ACC112 (cell line): ENCODE data around the gene NEK10.

Experiments used
- H2AFZ ChIP-seq: fragments of 200-600 bp; sonication (generic); one replicate; pipeline ENCODE4 v1.6.0; 2017; ENCODE audit warnings: antibody characterized with exemption, low read length; ENCODE audit not compliant: unreplicated experiment
- H3K27ac ChIP-seq: fragments of 200-600 bp; sonication (generic); 2 replicates; pipeline ENCODE4 v1.5.1; 2014; ENCODE audit warnings: low read depth, mild to moderate bottlenecking, antibody characterized with exemption, low read length, moderate library complexity
- H3K27me3 ChIP-seq: fragments of 200-600 bp; sonication (generic); 2 replicates; pipeline ENCODE4 v1.6.1; 2014; ENCODE audit warnings: mild to moderate bottlenecking, antibody characterized with exemption, low read length, moderate library complexity, mixed read lengths; ENCODE audit not compliant: insufficient read depth
- H3K36me3 ChIP-seq: fragments of 200-600 bp; sonication (generic); 2 replicates; pipeline ENCODE4 v1.6.1; 2016; ENCODE audit warnings: mild to moderate bottlenecking, antibody characterized with exemption, low read length, moderate library complexity, mixed read lengths; ENCODE audit not compliant: insufficient read depth
- H3K4me1 ChIP-seq: fragments of 200-600 bp; sonication (generic); one replicate; pipeline ENCODE4 v1.6.1; 2016; ENCODE audit warnings: low read length, mixed read lengths; ENCODE audit not compliant: insufficient read depth, unreplicated experiment, control insufficient read depth
- H3K4me3 ChIP-seq: fragments of 200-600 bp; sonication (generic); 2 replicates; pipeline ENCODE4 v1.5.1; 2014; ENCODE audit warnings: mild to moderate bottlenecking, low read depth, low read length
- H3K79me2 ChIP-seq: fragments of 200-600 bp; sonication (generic); one replicate; pipeline ENCODE4 v1.6.0; 2016; ENCODE audit warnings: low read length; ENCODE audit not compliant: control insufficient read depth, unreplicated experiment, insufficient read depth

NEK10 gene

DNA sequence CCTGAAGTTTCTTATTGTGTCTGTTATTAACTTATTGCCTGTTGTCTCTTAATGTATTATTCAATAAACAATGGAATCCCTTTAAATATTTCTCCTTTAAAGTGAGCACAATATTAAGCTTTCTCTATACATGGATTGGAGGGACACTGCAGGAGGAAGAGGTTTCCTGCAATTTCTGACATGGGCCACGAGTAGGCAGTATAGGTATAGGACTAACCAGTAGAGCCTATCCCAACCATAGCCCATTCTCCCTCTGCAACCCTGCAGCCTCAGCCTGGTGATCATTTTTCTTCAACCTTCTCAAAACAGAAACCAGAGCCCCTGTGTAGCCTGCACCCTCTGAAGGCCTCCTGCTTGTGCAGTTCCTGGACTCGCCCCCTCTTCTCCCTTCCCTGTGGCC is 124.8 kb downstream of the NEK10 start:
- H3K27ac ChIP-seq: no peak overlapping the region
- no peaks in the 10 kb centered on the region for H3K79me2 ChIP-seq
- no peak overlapping the region for H2AFZ ChIP-seq
- H3K4me3 ChIP-seq: no peak overlapping the region
- no peaks in the 10 kb centered on the region for H3K27me3 ChIP-seq
- no peaks in the 10 kb centered on the region for H3K36me3 ChIP-seq
- H3K4me1 ChIP-seq: no peaks in the 10 kb centered on the region

DNA sequence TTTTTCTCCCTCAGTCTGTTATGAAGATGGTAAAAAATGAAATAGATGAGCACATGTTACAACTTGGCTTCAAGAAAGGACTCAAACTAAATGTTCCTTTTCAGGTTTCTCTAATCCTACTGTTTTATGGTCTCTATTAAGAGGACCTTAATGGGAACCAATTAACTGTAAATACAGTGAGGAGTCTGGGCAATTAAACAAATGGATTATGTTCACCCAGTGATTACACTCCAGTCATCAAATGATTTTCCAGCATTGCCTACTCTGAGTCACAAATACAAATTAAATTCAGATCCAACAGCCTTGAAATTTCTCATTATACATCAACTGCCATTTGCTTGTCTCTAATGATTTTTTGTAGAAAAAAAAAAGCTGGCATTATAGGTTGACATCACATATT is 129.2 kb downstream of the NEK10 start:
- Histone ChIP-seq H3K4me3 (no peak overlapping the region), H3K79me2 (no peaks in the 10 kb centered on the region), H3K36me3 (no peaks in the 10 kb centered on the region), H2AFZ (no peak overlapping the region), H3K27me3 (no peaks in the 10 kb centered on the region), H3K4me1 (no peaks in the 10 kb centered on the region), H3K27ac (no peak overlapping the region)

DNA sequence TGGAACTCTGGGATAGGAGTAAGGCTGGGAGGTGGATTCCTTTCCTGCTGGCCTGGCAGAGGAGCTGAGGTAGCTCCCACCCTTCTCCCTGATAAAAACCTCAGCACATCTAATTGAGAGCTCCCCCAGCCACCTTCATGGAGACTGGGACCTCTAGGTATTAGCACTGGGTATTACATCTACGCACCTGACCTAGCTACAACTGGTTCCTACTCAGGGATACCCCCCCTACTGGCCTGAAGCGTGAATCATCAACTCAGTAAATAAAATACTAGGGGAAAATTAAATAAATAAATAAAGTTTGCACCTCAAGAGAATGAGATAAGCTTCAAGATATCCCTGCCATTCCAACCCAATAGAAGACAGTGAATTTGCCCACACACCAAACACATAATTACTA is 140.4 kb downstream of the NEK10 start:
- Histone ChIP-seq H3K36me3 (no peaks in the 10 kb centered on the region), H3K4me3 (no peak overlapping the region), H3K79me2 (no peaks in the 10 kb centered on the region), H2AFZ (no peak overlapping the region), H3K27me3 (no peaks in the 10 kb centered on the region), H3K27ac (no peak overlapping the region), H3K4me1 (peaks cover 10% of the 10 kb centered on the region)

DNA sequence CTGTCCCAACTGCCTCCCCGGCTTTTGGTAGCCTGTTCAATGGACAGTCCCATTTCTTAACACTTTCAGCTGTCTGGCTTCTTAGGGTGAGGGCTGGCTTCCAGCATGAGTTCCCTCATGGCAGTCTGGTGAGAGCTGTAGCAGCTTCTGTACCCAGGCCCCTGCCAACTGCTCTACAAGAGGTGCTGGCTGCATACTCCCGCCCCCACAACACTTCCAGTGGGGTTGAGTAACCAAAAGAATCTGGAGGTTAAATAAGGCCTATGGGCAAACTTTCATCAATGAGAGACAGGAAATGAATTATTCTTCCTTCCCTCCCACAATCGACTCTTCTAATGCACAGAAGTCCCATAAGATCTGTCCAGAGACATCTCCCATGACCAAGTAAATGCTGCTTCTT is 145.0 kb downstream of the NEK10 start:
- H3K27ac ChIP-seq: peak overlapping the region; percentile 46; the same call in 1 of the 2 replicates
- no peaks in the 10 kb centered on the region for H3K79me2 ChIP-seq
- no peak overlapping the region for H3K4me3 ChIP-seq
- peaks cover 28% of the 10 kb centered on the region for H3K4me1 ChIP-seq
- H2AFZ ChIP-seq: no peak overlapping the region
- H3K36me3 ChIP-seq: no peaks in the 10 kb centered on the region
- H3K27me3 ChIP-seq: no peaks in the 10 kb centered on the region

DNA sequence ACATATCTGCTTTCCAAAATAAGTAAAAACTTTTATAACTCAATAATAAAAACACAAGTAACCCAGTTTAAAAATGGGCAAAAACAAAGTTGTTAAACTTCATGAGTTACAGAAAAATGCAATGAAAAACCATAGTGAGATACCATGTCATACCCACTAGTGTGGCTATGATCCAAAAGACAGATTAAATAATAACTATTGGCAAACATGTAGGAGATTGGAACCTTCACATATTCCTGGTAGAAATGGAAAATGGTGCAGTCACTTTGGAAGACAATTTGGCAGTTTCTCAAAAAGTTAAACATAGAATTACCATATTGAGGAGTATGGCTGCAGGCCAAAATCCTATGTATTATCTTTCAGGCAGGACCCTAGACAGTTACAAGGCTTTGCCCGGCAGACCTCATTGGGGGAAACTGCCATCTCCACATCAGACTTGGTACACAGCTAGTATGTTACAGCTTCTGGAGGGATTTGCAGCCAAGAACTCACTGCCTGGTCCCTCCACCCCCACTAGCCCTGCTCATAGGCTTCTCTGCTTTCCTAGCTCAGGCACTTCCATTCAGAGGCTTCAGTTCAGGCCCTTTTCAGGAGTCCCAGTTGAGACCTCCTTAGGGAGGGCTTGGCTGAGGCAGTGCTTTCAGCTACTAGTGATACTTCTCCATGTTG is 147.8 kb downstream of the NEK10 start:
- H2AFZ ChIP-seq: no peak overlapping the region
- no peak overlapping the region for H3K27ac ChIP-seq
- no peak overlapping the region for H3K4me3 ChIP-seq
- no peaks in the 10 kb centered on the region for H3K79me2 ChIP-seq
- H3K4me1 ChIP-seq: peaks cover 43% of the 10 kb centered on the region
- H3K36me3 ChIP-seq: no peaks in the 10 kb centered on the region
- no peaks in the 10 kb centered on the region for H3K27me3 ChIP-seq

DNA sequence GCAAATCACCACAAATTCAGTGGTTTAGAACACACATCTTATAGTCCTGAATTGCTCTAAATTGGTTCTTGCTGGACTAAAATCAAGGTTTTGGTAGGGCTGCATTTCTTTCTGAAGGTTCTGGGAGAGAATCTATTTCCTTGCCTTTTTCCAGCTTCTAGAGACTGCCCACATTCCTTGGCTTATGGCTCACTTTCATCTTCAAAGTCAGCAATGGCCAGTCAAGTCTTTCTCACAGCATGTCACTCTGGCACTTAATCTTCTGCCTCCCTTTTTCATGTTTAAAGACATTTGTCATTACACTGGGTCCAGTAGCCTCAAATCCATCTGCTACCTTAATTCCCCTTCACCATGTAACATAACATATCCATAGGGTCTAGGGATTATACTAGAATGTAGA is 149.0 kb downstream of the NEK10 start:
- Histone ChIP-seq H3K79me2 (no peaks in the 10 kb centered on the region), H3K36me3 (no peaks in the 10 kb centered on the region), H2AFZ (no peak overlapping the region), H3K27ac (no peak overlapping the region), H3K27me3 (no peaks in the 10 kb centered on the region), H3K4me1 (peaks cover 46% of the 10 kb centered on the region), H3K4me3 (no peak overlapping the region)

DNA sequence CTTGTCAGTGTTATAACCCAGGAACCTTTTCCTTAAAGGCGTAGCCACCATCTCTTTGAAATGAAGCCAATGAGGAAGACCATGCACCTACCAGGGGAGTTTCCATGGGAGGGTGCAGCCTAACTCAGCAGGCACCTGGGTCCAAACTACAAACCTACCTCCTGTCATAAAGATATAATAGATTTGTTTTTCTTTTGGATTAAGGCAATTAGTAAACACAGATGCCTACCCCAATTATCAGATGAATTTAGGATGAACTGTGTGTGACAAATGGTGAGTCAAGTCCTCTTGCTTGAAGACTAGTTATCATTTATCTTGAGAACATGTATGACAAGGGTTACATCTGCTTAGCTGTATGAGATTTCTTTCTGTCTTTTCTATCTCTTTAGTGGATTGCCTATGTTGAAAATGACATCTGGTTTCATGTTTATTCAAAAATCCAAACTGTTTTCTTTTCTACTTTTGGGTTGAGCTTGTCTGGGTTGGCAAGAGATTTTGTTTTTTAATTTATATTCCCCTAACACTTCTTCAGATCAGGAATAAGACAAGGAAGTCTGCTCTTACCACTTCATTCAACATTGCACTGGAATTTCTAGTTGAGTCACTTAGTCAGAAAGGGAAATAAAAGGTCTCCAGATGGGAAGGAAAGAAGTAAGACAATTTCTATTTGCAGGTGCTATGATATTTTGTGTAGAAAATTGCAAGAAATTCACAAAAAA is 149.9 kb downstream of the NEK10 start:
- Histone ChIP-seq H2AFZ (no peak overlapping the region), H3K27me3 (no peaks in the 10 kb centered on the region), H3K36me3 (no peaks in the 10 kb centered on the region; the same call in 1 of the 2 replicates), H3K79me2 (no peaks in the 10 kb centered on the region), H3K27ac (peak overlapping the region; percentile 40), H3K4me3 (no peak overlapping the region), H3K4me1 (peaks cover 41% of the 10 kb centered on the region)

DNA sequence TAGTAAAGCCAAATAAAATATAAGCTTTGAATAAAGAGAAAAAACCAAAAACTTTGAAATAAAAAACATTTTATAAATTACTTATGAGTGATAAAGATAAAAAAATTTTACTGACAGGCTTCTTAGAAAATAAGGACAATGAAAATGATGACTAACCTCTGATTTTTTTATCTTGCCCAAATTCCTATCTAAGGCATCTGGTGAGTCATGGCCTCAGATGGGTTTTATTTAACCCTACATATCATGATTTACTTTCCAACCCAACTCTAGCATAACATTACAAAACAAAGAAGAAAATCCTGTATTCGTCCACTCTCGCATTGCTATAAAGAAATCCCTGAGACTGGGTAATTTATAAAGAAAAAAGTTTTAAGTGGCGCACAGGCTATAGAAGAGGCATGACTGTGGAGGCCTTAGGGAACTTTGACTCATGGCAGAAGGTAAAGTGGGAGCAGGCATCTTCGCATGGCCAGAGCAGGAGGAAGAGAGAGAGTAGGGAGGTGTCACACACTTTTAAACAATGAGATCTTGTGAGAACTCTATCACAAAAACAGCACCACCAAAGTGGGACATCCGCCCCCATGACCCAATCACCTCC is 152.1 kb downstream of the NEK10 start:
- Histone ChIP-seq H2AFZ (no peak overlapping the region), H3K27ac (peak overlapping the region; percentile 52)

DNA sequence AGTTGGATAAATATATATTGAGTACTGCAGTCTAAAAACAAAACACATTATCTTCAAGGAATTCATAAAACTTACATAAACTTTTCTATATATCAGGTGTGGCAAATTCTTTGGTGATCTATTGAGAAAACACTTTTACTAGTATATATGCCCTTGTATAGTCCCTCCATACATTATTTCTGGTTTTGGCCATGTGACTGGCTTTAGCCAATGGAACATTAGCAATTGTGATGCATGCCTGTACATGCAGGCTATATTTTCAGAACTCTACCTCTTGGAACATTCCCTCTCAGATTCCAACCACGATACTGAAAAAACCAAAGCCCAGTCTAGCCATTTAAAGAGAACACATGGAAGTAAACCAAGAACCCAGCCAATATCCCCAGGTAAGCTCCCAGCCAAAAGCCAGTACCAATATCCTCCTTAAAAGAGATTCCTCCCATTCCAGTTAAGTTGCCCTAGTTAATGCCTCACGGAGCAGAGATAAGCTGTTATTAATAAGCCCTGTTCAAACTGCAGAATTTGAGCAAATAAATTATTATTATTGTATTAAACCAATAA is 152.8 kb downstream of the NEK10 start:
- peaks cover 29% of the 10 kb centered on the region for H3K4me1 ChIP-seq
- no peaks in the 10 kb centered on the region for H3K79me2 ChIP-seq
- no peaks in the 10 kb centered on the region for H3K27me3 ChIP-seq
- no peaks in the 10 kb centered on the region; the same call in 1 of the 2 replicates for H3K36me3 ChIP-seq
- H2AFZ ChIP-seq: no peak overlapping the region
- peak overlapping the region; percentile 30; the same call in 1 of the 2 replicates for H3K27ac ChIP-seq
- H3K4me3 ChIP-seq: no peak overlapping the region

More for the DNA sequence above, 152.1 kb downstream of the NEK10 start:
- Histone ChIP-seq H3K4me1 (peaks cover 29% of the 10 kb centered on the region), H3K4me3 (no peak overlapping the region), H3K79me2 (no peaks in the 10 kb centered on the region), H3K36me3 (no peaks in the 10 kb centered on the region; the same call in 1 of the 2 replicates), H3K27me3 (no peaks in the 10 kb centered on the region)

DNA sequence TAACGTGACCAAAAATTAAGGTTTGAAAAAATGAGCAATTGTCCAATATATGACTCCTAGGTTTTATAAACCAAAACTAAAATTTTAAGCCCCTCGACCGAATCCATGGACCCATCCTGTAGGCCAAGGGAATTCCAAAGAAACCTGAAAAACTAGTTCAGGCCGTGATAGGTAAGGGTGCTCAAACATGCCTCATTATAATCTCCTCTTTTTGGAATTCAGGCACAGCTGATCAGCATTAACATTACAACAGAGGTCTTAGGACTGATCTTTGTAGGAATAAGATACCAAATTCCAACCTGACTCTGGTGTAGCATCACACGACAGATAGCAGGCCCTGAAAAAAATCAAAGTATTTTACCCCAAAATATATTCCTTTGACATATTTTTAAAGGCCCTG is 155.7 kb downstream of the NEK10 start:
- Histone ChIP-seq H3K36me3 (no peaks in the 10 kb centered on the region; the same call in 1 of the 2 replicates), H3K4me1 (peaks cover 12% of the 10 kb centered on the region), H3K79me2 (no peaks in the 10 kb centered on the region), H3K4me3 (no peak overlapping the region), H3K27ac (no peak overlapping the region), H2AFZ (no peak overlapping the region), H3K27me3 (no peaks in the 10 kb centered on the region)
